ENCODE data around the gene PECR. TPM values are rescaled to one million over a fixed set of nuclear protein-coding genes. Genes with fewer than 3 reads are reported as not detected.
A peak's percentile ranks its signal among the peaks of the same experiment; 100 is the strongest.

The PECR gene
- total and polyA plus RNA-seq, 2 of the 13 experiments (the other 11 are each of a cell fraction or from before 2014, with no cell fraction given), result 151 to 153 TPM

DNA sequence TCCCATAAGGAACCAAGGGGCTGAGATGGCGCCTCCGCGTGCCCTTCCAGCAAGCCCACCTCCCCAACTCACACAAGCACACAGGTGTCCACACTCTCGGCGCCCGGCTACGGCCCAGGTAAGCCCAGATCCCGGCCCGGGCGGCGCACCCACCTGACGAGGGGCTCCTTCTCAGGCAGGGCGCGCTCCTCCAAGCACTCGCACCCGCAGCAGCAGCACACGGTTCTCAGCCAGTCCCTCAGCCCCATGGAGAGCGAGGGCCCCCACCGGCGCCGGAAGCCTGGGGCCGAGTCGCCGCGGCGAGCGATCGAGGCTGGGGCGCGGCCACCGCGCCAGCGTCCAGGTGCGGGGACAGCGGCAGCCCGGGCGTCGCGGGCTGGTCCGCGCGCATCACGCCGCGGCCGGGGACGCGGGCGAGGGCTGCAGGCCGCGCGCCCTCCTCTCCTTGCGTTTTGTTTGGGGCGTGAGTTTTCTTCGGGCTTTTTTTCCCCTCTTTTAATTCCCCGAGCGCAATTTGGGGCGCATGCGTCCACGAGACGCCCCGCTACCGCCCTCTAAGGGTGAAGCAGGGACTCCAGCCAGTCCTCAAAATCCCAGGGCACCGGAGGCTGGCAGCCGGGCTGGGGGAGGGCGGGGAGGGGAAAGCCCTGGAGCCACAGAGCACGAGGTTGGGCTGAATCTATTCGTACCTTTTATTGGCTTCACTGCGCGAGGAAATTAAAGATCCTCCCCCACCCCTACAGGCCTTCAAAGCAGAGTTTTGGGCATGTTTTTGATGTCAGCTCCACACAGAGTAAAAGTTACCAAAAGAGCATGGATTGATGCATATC is 68.3 kb downstream of the PECR start, which contains the start of gene MREG (continued):
- TF ChIP-seq, protein P1, sequence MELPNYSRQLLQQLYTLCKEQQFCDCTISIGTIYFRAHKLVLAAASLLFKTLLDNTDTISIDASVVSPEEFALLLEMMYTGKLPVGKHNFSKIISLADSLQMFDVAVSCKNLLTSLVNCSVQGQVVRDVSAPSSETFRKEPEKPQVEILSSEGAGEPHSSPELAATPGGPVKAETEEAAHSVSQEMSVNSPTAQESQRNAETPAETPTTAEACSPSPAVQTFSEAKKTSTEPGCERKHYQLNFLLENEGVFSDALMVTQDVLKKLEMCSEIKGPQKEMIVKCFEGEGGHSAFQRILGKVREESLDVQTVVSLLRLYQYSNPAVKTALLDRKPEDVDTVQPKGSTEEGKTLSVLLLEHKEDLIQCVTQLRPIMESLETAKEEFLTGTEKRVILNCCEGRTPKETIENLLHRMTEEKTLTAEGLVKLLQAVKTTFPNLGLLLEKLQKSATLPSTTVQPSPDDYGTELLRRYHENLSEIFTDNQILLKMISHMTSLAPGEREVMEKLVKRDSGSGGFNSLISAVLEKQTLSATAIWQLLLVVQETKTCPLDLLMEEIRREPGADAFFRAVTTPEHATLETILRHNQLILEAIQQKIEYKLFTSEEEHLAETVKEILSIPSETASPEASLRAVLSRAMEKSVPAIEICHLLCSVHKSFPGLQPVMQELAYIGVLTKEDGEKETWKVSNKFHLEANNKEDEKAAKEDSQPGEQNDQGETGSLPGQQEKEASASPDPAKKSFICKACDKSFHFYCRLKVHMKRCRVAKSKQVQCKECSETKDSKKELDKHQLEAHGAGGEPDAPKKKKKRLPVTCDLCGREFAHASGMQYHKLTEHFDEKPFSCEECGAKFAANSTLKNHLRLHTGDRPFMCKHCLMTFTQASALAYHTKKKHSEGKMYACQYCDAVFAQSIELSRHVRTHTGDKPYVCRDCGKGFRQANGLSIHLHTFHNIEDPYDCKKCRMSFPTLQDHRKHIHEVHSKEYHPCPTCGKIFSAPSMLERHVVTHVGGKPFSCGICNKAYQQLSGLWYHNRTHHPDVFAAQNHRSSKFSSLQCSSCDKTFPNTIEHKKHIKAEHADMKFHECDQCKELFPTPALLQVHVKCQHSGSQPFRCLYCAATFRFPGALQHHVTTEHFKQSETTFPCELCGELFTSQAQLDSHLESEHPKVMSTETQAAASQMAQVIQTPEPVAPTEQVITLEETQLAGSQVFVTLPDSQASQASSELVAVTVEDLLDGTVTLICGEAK (IDR thresholded peaks at IDR 0.05), result no peak
- TF ChIP-seq, protein P1 (CRISPR knock-in tag; IDR thresholded peaks at IDR 0.05), result peak; percentile 47; the same call in 1 of the 2 replicates
- TF ChIP-seq POGZ (CRISPR knock-in tag; IDR thresholded peaks at IDR 0.05) (no peak), ZNF263 (CRISPR knock-in tag; IDR thresholded peaks at IDR 0.05) (0 out of 2 replicates have a peak, but pooled peaks have one; percentile 22), MXI1 (IDR thresholded peaks at IDR 0.05; ENCODE audit: borderline replicate concordance, low read depth, low read length) (no peak), ZNF816 (CRISPR knock-in tag; IDR thresholded peaks at IDR 0.05; ENCODE audit: borderline replicate concordance) (no peak), ZNF788 (CRISPR knock-in tag; IDR thresholded peaks at IDR 0.05; ENCODE audit: borderline replicate concordance) (no peak), ZNF616 (CRISPR knock-in tag; IDR thresholded peaks at IDR 0.05; ENCODE audit: low read depth) (0 out of 2 replicates have a peak, but pooled peaks have one; percentile 36), SRSF1 (optimal IDR thresholded peaks at IDR 0.05; ENCODE audit: low read depth, low read length) (no peak), ZNF383 (CRISPR knock-in tag; IDR thresholded peaks at IDR 0.05; ENCODE audit: borderline replicate concordance) (peak; percentile 93; the same call in 1 of the 2 replicates), ZNF543 (CRISPR knock-in tag; IDR thresholded peaks at IDR 0.05) (peak; percentile 72; the same call in 1 of the 2 replicates), FOSL2 (CRISPR knock-in tag; IDR thresholded peaks at IDR 0.05) (no peak), SALL2 (CRISPR knock-in tag; IDR thresholded peaks at IDR 0.05) (no peak), TRIM24 (CRISPR knock-in tag; IDR thresholded peaks at IDR 0.05) (no peak), AHR (CRISPR knock-in tag; IDR thresholded peaks at IDR 0.05) (no peak), RFX3 (CRISPR knock-in tag; IDR thresholded peaks at IDR 0.05) (no peak), HHEX (CRISPR knock-in tag; IDR thresholded peaks at IDR 0.05) (no peak), ZZZ3 (CRISPR knock-in tag; IDR thresholded peaks at IDR 0.05; ENCODE audit: borderline replicate concordance) (peak; percentile 68; the same call in 1 of the 2 replicates), MYC (CRISPR knock-in tag; IDR thresholded peaks at IDR 0.05; ENCODE audit: borderline replicate concordance) (peak; percentile 44; the same call in 1 of the 2 replicates)
- TF ChIP-seq, protein P2, sequence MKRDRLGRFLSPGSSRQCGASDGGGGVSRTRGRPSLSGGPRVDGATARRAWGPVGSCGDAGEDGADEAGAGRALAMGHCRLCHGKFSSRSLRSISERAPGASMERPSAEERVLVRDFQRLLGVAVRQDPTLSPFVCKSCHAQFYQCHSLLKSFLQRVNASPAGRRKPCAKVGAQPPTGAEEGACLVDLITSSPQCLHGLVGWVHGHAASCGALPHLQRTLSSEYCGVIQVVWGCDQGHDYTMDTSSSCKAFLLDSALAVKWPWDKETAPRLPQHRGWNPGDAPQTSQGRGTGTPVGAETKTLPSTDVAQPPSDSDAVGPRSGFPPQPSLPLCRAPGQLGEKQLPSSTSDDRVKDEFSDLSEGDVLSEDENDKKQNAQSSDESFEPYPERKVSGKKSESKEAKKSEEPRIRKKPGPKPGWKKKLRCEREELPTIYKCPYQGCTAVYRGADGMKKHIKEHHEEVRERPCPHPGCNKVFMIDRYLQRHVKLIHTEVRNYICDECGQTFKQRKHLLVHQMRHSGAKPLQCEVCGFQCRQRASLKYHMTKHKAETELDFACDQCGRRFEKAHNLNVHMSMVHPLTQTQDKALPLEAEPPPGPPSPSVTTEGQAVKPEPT (CRISPR knock-in tag; IDR thresholded peaks at IDR 0.05; ENCODE audit: low read depth), result peak; percentile 79; the same call in 1 of the 2 replicates
